Testis (tissue), 2 donors: ENCODE results near the gene WDR27.

Source experiments
- CTCF ChIP-seq, 3 experiments: fragments of 450-650 bp in 2 of 3; fragments of 200-600 bp in 1 of 3; sonication (generic) in 1 of 3; IDR thresholded peaks; one replicate each; pipeline ENCODE4 v1.5.1; 2016 to 2019; ENCODE audit warnings: antibody characterized with exemption in 3 of 3, mild to moderate bottlenecking in 2 of 3, moderate library complexity in 1 of 3
- POLR2A ChIP-seq: fragments of 450-650 bp; IDR thresholded peaks from one replicate; pipeline ENCODE4 v1.6.1; 2017; ENCODE audit warnings: antibody characterized with exemption, mild to moderate bottlenecking, moderate library complexity

- TF ChIP-seq CTCF (IDR thresholded peaks at IDR 0.05) (no peak), POLR2A (no peak)
These were observed 277.0 kb downstream of the WDR27 start for GRCh38 chr6:169424821-169425240.
